Activated T-helper 2 cell treated with anti-CD3 and anti-CD28 coated beads, Interferon-gamma antibody, Interleukin-2, Interleukin-4, amounts not matched to agents 10 μg/mL and 5 μg/mL and 100 μg/mL, durations not matched to agents 14 hours and 24 hours and 36 hours (primary cell): ENCODE measurements around the gene RPS6KC1. TPM values are rescaled to one million over a fixed set of nuclear protein-coding genes. Genes with fewer than 3 reads are reported as not detected.

Experiments used
- DNase-seq: peaks from one replicate; pipeline ENCODE4 v3.0.0; 2021; ENCODE audit warnings: low spot score
- H3K27ac Mint-ChIP-seq: one replicate; pipeline ENCODE4 v1.8.0; 2021; ENCODE audit warnings: mixed read lengths
- H3K27me3 Mint-ChIP-seq: one replicate; pipeline ENCODE4 v1.8.0; 2021; ENCODE audit warnings: low read depth, mixed read lengths
- H3K36me3 Mint-ChIP-seq: one replicate; pipeline ENCODE4 v1.8.0; 2021; ENCODE audit warnings: low read depth, mixed read lengths
- H3K4me1 Mint-ChIP-seq: one replicate; pipeline ENCODE4 v1.8.0; 2021; ENCODE audit warnings: low read depth, mixed read lengths
- H3K4me3 Mint-ChIP-seq: one replicate; pipeline ENCODE4 v1.8.0; 2021; ENCODE audit warnings: low read depth, mild to moderate bottlenecking, moderate library complexity, mixed read lengths
- H3K9me3 Mint-ChIP-seq: one replicate; pipeline ENCODE4 v1.8.0; 2021; ENCODE audit warnings: mixed read lengths
- intact Hi-C: fragments of 100-400 bp; cut with micrococcal nuclease; formaldehyde crosslinking; loops from one replicate; pipeline ENCODE4 v1.15.1; 2023
- total RNA-seq: library from RNA; stranded (reverse); gene quantifications from 2 replicates; pipeline ENCODE4 v1.2.3, GENCODE V29; 2022

The RPS6KC1 gene
- total RNA-seq, 1 donor from 2014 or later = 7.2 TPM

- no peak for DNase-seq
- no peak overlapping the region for H3K27ac Mint-ChIP-seq
- no peaks in the 10 kb centered on the region for H3K27me3 Mint-ChIP-seq
- no peak overlapping the region for H3K4me3 Mint-ChIP-seq
- intact Hi-C loops = loop anchor here (10.0 kb wide), 1 partner anchor 121 kb away; no protein-coding TSS in a partner anchor
- no peaks in the 10 kb centered on the region for H3K9me3 Mint-ChIP-seq
- H3K36me3 Mint-ChIP-seq = peaks cover 4% of the 10 kb centered on the region
- no peaks in the 10 kb centered on the region for H3K4me1 Mint-ChIP-seq
Observed at GRCh38 chr1:213245260-213245910, 194.3 kb downstream of the RPS6KC1 start.

- Mint-ChIP-seq H3K36me3 (no peaks in the 10 kb centered on the region), H3K27ac (no peak overlapping the region), H3K27me3 (no peaks in the 10 kb centered on the region), H3K4me1 (no peaks in the 10 kb centered on the region), H3K9me3 (no peaks in the 10 kb centered on the region), H3K4me3 (no peak overlapping the region)
- intact Hi-C loops = loop anchor here (10.0 kb wide), 1 partner anchor 122 kb away; no protein-coding TSS in a partner anchor
- DNase-seq = no peak
Observed at GRCh38 chr1:213247038-213247437, 196.0 kb downstream of the RPS6KC1 start.

GRCh38 chr1:213249395-213249794 is 198.4 kb downstream of the RPS6KC1 start:
- no peak overlapping the region for H3K4me3 Mint-ChIP-seq
- no peak for DNase-seq
- intact Hi-C loops = loop anchor here (10.0 kb wide), 1 partner anchor 125 kb away; no protein-coding TSS in a partner anchor
- H3K36me3 Mint-ChIP-seq = no peaks in the 10 kb centered on the region
- no peaks in the 10 kb centered on the region for H3K4me1 Mint-ChIP-seq
- no peaks in the 10 kb centered on the region for H3K9me3 Mint-ChIP-seq
- H3K27ac Mint-ChIP-seq = no peak overlapping the region
- H3K27me3 Mint-ChIP-seq = no peaks in the 10 kb centered on the region

GRCh38 chr1:213250041-213250440 is 199.0 kb downstream of the RPS6KC1 start:
- intact Hi-C loops = no loop called here
- Mint-ChIP-seq H3K9me3 (no peaks in the 10 kb centered on the region), H3K27ac (no peak overlapping the region), H3K4me1 (no peaks in the 10 kb centered on the region), H3K4me3 (no peak overlapping the region), H3K36me3 (no peaks in the 10 kb centered on the region), H3K27me3 (no peaks in the 10 kb centered on the region)
- no peak for DNase-seq

- H3K4me1 Mint-ChIP-seq = no peaks in the 10 kb centered on the region
Observed at GRCh38 chr1:213250446-213250845, 199.4 kb downstream of the RPS6KC1 start.

GRCh38 chr1:213251972-213252371 is 200.9 kb downstream of the RPS6KC1 start:
- intact Hi-C loops = no loop called here
- H3K27me3 Mint-ChIP-seq = no peaks in the 10 kb centered on the region
- no peaks in the 10 kb centered on the region for H3K36me3 Mint-ChIP-seq
- H3K27ac Mint-ChIP-seq = no peak overlapping the region
- H3K4me3 Mint-ChIP-seq = no peak overlapping the region
- no peaks in the 10 kb centered on the region for H3K9me3 Mint-ChIP-seq
- DNase-seq = no peak
- H3K4me1 Mint-ChIP-seq = no peaks in the 10 kb centered on the region

More at GRCh38 chr1:213250446-213250845, 199.4 kb downstream of the RPS6KC1 start:
- no peak for DNase-seq
- Mint-ChIP-seq H3K9me3 (no peaks in the 10 kb centered on the region), H3K27me3 (no peaks in the 10 kb centered on the region), H3K27ac (no peak overlapping the region), H3K36me3 (no peaks in the 10 kb centered on the region), H3K4me3 (no peak overlapping the region)
- intact Hi-C loops = no loop called here

- no peak for DNase-seq
- Mint-ChIP-seq H3K9me3 (no peaks in the 10 kb centered on the region), H3K27ac (no peak overlapping the region), H3K4me3 (no peak overlapping the region), H3K27me3 (no peaks in the 10 kb centered on the region), H3K4me1 (no peaks in the 10 kb centered on the region), H3K36me3 (no peaks in the 10 kb centered on the region)
- intact Hi-C loops = no loop called here
Observed at GRCh38 chr1:213256438-213257087, 205.5 kb downstream of the RPS6KC1 start.

GRCh38 chr1:213260311-213261075 is 209.5 kb downstream of the RPS6KC1 start:
- H3K27ac Mint-ChIP-seq = no peak overlapping the region
- intact Hi-C loops = no loop called here
- DNase-seq = no peak
- no peaks in the 10 kb centered on the region for H3K9me3 Mint-ChIP-seq
- H3K4me1 Mint-ChIP-seq = no peaks in the 10 kb centered on the region
- no peak overlapping the region for H3K4me3 Mint-ChIP-seq
- H3K27me3 Mint-ChIP-seq = no peaks in the 10 kb centered on the region
- H3K36me3 Mint-ChIP-seq = no peaks in the 10 kb centered on the region

- no peak for DNase-seq
- Mint-ChIP-seq H3K27me3 (no peaks in the 10 kb centered on the region), H3K4me3 (no peak overlapping the region), H3K27ac (no peak overlapping the region), H3K4me1 (no peaks in the 10 kb centered on the region), H3K36me3 (no peaks in the 10 kb centered on the region), H3K9me3 (peaks cover 7% of the 10 kb centered on the region)
- intact Hi-C loops = no loop called here
Observed at GRCh38 chr1:213264531-213264930, 213.5 kb downstream of the RPS6KC1 start.

- no peaks in the 10 kb centered on the region for H3K4me1 Mint-ChIP-seq
- no peaks in the 10 kb centered on the region for H3K36me3 Mint-ChIP-seq
- no peak overlapping the region for H3K27ac Mint-ChIP-seq
- intact Hi-C loops = no loop called here
- H3K4me3 Mint-ChIP-seq = no peak overlapping the region
- H3K27me3 Mint-ChIP-seq = no peaks in the 10 kb centered on the region
- H3K9me3 Mint-ChIP-seq = peaks cover 7% of the 10 kb centered on the region
- DNase-seq = no peak
Observed at GRCh38 chr1:213266983-213267772, 216.1 kb downstream of the RPS6KC1 start.

GRCh38 chr1:213268221-213268620 is 217.2 kb downstream of the RPS6KC1 start:
- Mint-ChIP-seq H3K9me3 (peaks cover 7% of the 10 kb centered on the region), H3K36me3 (no peaks in the 10 kb centered on the region), H3K27me3 (no peaks in the 10 kb centered on the region), H3K4me3 (no peak overlapping the region), H3K27ac (no peak overlapping the region), H3K4me1 (no peaks in the 10 kb centered on the region)
- intact Hi-C loops = no loop called here
- no peak for DNase-seq

GRCh38 chr1:213269829-213270228 is 218.8 kb downstream of the RPS6KC1 start:
- Mint-ChIP-seq H3K27ac (no peak overlapping the region), H3K27me3 (no peaks in the 10 kb centered on the region), H3K9me3 (peaks cover 7% of the 10 kb centered on the region), H3K4me3 (no peak overlapping the region), H3K36me3 (no peaks in the 10 kb centered on the region), H3K4me1 (no peaks in the 10 kb centered on the region)
- intact Hi-C loops = no loop called here
- no peak for DNase-seq
